ENCODE data around the gene FGFRL1. TPM values are rescaled to one million over a fixed set of nuclear protein-coding genes. Genes with fewer than 3 reads are reported as not detected.
A peak's percentile ranks its signal among the peaks of the same experiment; 100 is the strongest.

Gene FGFRL1
- total RNA-seq, 6 experiments from 2014 or later, result 27.9 to 60.1 (median 45.7) TPM

GRCh38 chr4:1072830-1073446 is 61.5 kb downstream of the FGFRL1 start:
- intact Hi-C loops (cut with DNase I), result no loop called here
- Histone ChIP-seq H3K27ac (no peak overlapping the region), H3K4me1 (no peaks in the 10 kb centered on the region), H3K36me3 (no peaks in the 10 kb centered on the region), H3K27me3 (no peaks in the 10 kb centered on the region), H3K4me3 (no peak overlapping the region), H3K9me3 (no peaks in the 10 kb centered on the region)
- TF ChIP-seq POLR2A (IDR thresholded peaks at IDR 0.05) (no peak), CTCF (IDR thresholded peaks at IDR 0.05) (peak; percentile 64 to 72 (median 67))
- DNase-seq (peak in 2 of 3 donors; percentile 54 to 68), ATAC-seq (peak; percentile 96 to 100 (median 97))
- WGBS (ENCODE audit: insufficient coverage, low coverage, low lambda C conversion rate, missing lambda C conversion rate), result 15% methylated on average over 11 of the region's 11 CpGs

- ATAC-seq (no peak), DNase-seq (no peak)
- H3K9me3 ChIP-seq, result no peaks in the 10 kb centered on the region
- no peak for TF ChIP-seq POLR2A (IDR thresholded peaks at IDR 0.05)
- TF ChIP-seq CTCF (IDR thresholded peaks at IDR 0.05), result no peak
- H3K27ac ChIP-seq, result no peak overlapping the region
- intact Hi-C loops (cut with DNase I), result no loop called here
- H3K4me3 ChIP-seq, result no peak overlapping the region
- no peaks in the 10 kb centered on the region for H3K36me3 ChIP-seq
- H3K27me3 ChIP-seq, result no peaks in the 10 kb centered on the region
- 75% methylated on average over 2 of the region's 9 CpGs for WGBS (ENCODE audit: insufficient coverage, low coverage, low lambda C conversion rate, missing lambda C conversion rate)
- no peaks in the 10 kb centered on the region for H3K4me1 ChIP-seq
Measured at GRCh38 chr4:1074077-1074476, 62.7 kb downstream of the FGFRL1 start.

GRCh38 chr4:1075225-1075624 is 63.8 kb downstream of the FGFRL1 start:
- Histone ChIP-seq H3K9me3 (no peaks in the 10 kb centered on the region), H3K4me3 (no peak overlapping the region), H3K27ac (no peak overlapping the region), H3K36me3 (no peaks in the 10 kb centered on the region), H3K27me3 (no peaks in the 10 kb centered on the region), H3K4me1 (no peaks in the 10 kb centered on the region)
- ATAC-seq, result no peak
- WGBS (ENCODE audit: insufficient coverage, low coverage, low lambda C conversion rate, missing lambda C conversion rate), result 74% methylated on average over 7 of the region's 7 CpGs
- TF ChIP-seq POLR2A (IDR thresholded peaks at IDR 0.05) (no peak), CTCF (IDR thresholded peaks at IDR 0.05) (no peak)
- DNase-seq, result no peak
- intact Hi-C loops (cut with DNase I), result no loop called here

- ATAC-seq, result no peak
- intact Hi-C loops (cut with DNase I), result no loop called here
- Histone ChIP-seq H3K36me3 (no peaks in the 10 kb centered on the region), H3K27ac (no peak overlapping the region), H3K9me3 (no peaks in the 10 kb centered on the region), H3K4me3 (no peak overlapping the region), H3K27me3 (no peaks in the 10 kb centered on the region), H3K4me1 (no peaks in the 10 kb centered on the region)
- 79% methylated on average over 3 of the region's 11 CpGs for WGBS (ENCODE audit: insufficient coverage, low coverage, low lambda C conversion rate, missing lambda C conversion rate)
- TF ChIP-seq POLR2A (IDR thresholded peaks at IDR 0.05) (no peak), CTCF (IDR thresholded peaks at IDR 0.05) (no peak)
- DNase-seq, result no peak
Measured at GRCh38 chr4:1075809-1076699, 64.6 kb downstream of the FGFRL1 start.

Other genes starting within 250 kb of the FGFRL1 start
- 1 to 10 TPM in 5 of 6 experiments, under 1 TPM in 1; 0.86 to 3.7 (median 2.4) TPM for gene CPLX1, start 185.5 kb upstream of the FGFRL1 start, total RNA-seq
- 10 to 100 TPM; 53.2 to 85.0 (median 64.5) TPM for gene GAK, start 79.3 kb upstream of the FGFRL1 start, total RNA-seq
- gene TMEM175, start 79.2 kb upstream of the FGFRL1 start, total RNA-seq, result 10 to 100 TPM; 22.0 to 31.8 (median 23.6) TPM
- gene DGKQ, start 38.1 kb upstream of the FGFRL1 start, total RNA-seq, result 10 to 100 TPM in 1 of 6 experiments, 1 to 10 TPM in 5; 4.6 to 10.5 (median 5.7) TPM
- gene IDUA, start 24.6 kb upstream of the FGFRL1 start, total RNA-seq, result 10 to 100 TPM in 3 of 6 experiments, 1 to 10 TPM in 3; 4.7 to 15.1 (median 11.0) TPM
- gene SLC26A1, start 18.2 kb upstream of the FGFRL1 start, total RNA-seq, result 10 to 100 TPM in 5 of 6 experiments, 1 to 10 TPM in 1; 9.6 to 30.9 (median 23.0) TPM
- 1 to 10 TPM in 1 of 6 experiments, under 1 TPM in 3, not detected in 2; 0.29 to 1.2 (median 0.50) TPM for gene RNF212, start 101.9 kb downstream of the FGFRL1 start, total RNA-seq
- 100 to 1,000 TPM in 3 of 6 experiments, 10 to 100 TPM in 3; 41.9 to 138 (median 99.9) TPM for gene SPON2, start 161.0 kb downstream of the FGFRL1 start, total RNA-seq
- gene CTBP1, start 237.5 kb downstream of the FGFRL1 start, total RNA-seq, result 10 to 100 TPM; 74.8 to 85.5 (median 79.4) TPM

Measured in right lobe of liver (tissue), 6 donors.